IPS-18a (cell line): ENCODE results near the gene JRKL.
"Not testable (repeated sequence)": the region's sequence is repeated elsewhere in the genome, so short reads cannot be mapped to it uniquely, and the experiment has no call there.

Experiments used
- H3K27ac ChIP-seq: one replicate; pipeline ENCODE4 v1.5.1; 2013; ENCODE audit warnings: low read length
- H3K27me3 ChIP-seq: one replicate; pipeline ENCODE4 v1.6.1; 2013; ENCODE audit warnings: mild to moderate bottlenecking, low read length; ENCODE audit not compliant: control insufficient read depth, insufficient read depth
- H3K36me3 ChIP-seq: one replicate; pipeline ENCODE4 v1.6.1; 2013; ENCODE audit warnings: low read depth, low read length; ENCODE audit not compliant: control insufficient read depth
- H3K4me1 ChIP-seq: one replicate; pipeline ENCODE4 v1.6.1; 2013; ENCODE audit warnings: low read depth, low read length; ENCODE audit not compliant: control insufficient read depth
- H3K4me3 ChIP-seq: one replicate; pipeline ENCODE4 v1.5.1; 2013; ENCODE audit warnings: low read length
- H3K9ac ChIP-seq: one replicate; pipeline ENCODE4 v1.6.1; 2013; ENCODE audit warnings: mild to moderate bottlenecking, low read length, moderate library complexity
- H3K9me3 ChIP-seq: one replicate; pipeline ENCODE4 v1.6.1; 2013; ENCODE audit warnings: low read depth, low read length; ENCODE audit not compliant: control insufficient read depth

The JRKL gene

DNA sequence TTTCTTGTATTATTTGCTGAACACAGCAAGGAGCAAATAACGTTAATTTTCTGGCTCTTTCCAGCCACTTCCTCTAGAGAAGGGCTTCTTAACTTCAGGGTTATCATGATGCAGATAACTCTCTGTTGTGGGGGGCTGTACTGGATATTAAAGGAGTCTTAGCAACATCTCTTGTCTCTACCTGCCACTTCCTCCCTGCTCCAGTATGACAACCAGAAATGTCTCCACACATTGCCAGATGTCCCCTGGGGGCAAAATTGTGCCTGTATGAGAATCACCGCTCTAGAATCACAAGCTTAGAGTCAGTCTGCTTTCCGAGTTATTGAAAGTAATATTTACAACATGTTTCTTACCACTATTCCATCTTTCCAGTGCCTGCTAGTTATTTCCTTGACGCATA is 6.8 kb downstream of the JRKL start:
- no peaks in the 10 kb centered on the region for H3K36me3 ChIP-seq
- no peaks in the 10 kb centered on the region for H3K27me3 ChIP-seq
- no peak overlapping the region for H3K9ac ChIP-seq
- no peaks in the 10 kb centered on the region for H3K4me1 ChIP-seq
- no peak overlapping the region for H3K27ac ChIP-seq
- no peak overlapping the region for H3K4me3 ChIP-seq
- H3K9me3 ChIP-seq, result no peaks in the 10 kb centered on the region

DNA sequence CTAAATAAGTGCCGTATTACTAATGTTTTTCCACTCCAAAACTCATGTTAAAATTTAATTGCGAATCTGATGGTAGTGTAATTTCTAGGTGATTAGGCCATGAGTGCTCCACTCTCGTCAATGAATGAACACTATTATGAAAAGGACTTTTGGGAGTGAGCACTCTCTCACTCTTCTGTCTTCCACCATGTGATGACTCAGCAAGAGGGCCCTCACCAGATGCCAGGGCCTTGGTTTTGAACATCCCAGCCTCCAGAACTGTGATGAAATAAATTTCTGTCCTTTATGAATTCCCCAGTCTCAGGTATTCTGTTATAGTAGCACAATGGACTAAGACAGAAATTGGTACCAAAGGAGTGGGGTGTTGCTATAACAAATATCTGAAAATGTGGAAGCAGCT is 8.1 kb downstream of the JRKL start:
- no peaks in the 10 kb centered on the region for H3K36me3 ChIP-seq
- H3K27me3 ChIP-seq, result no peaks in the 10 kb centered on the region
- H3K9me3 ChIP-seq, result no peaks in the 10 kb centered on the region
- no peak overlapping the region for H3K9ac ChIP-seq
- H3K27ac ChIP-seq, result no peak overlapping the region
- H3K4me3 ChIP-seq, result no peak overlapping the region
- no peaks in the 10 kb centered on the region for H3K4me1 ChIP-seq

- H3K4me1 ChIP-seq, result no peaks in the 10 kb centered on the region
- H3K9ac ChIP-seq, result no peak overlapping the region
- no peak overlapping the region for H3K27ac ChIP-seq
- no peaks in the 10 kb centered on the region for H3K36me3 ChIP-seq
- no peaks in the 10 kb centered on the region for H3K9me3 ChIP-seq
- no peak overlapping the region for H3K4me3 ChIP-seq
- no peaks in the 10 kb centered on the region for H3K27me3 ChIP-seq
Measured at GRCh38 chr11:96400697-96401096, 10.9 kb downstream of the JRKL start.

- H3K9ac ChIP-seq, result peak overlapping the region; percentile 50
- not testable (repeated sequence) for H3K9me3 ChIP-seq, H3K27me3 ChIP-seq, H3K4me1 ChIP-seq, H3K27ac ChIP-seq, H3K36me3 ChIP-seq
- peak overlapping the region; percentile 47 for H3K4me3 ChIP-seq
Measured at GRCh38 chr11:96411412-96411811, 21.6 kb downstream of the JRKL start.

GRCh38 chr11:96412761-96413381 is 23.1 kb downstream of the JRKL start:
- Histone ChIP-seq H3K9ac (no peak overlapping the region), H3K27me3 (no peaks in the 10 kb centered on the region), H3K36me3 (no peaks in the 10 kb centered on the region), H3K4me3 (no peak overlapping the region), H3K27ac (no peak overlapping the region), H3K9me3 (peaks cover 4% of the 10 kb centered on the region), H3K4me1 (no peaks in the 10 kb centered on the region)

DNA sequence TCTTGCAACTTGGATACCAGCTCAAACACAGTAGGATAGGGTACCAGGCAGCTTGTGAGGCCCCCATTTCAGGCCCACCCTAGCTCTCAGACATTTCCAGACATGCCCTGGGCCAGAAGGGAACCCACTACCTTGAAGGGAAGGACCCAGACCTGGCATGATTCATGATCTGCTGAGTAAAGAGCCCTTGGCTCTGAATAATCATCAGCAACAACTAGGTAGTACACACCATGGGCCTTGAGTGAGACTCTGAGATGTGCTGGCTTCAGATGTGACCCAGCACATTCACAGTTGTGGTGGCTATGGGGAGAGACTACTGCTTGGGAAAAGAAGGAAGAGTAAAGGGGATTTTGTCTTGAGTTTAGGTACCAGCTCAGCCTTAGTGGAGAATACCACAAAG is 23.6 kb downstream of the JRKL start:
- Histone ChIP-seq H3K4me1 (no peaks in the 10 kb centered on the region), H3K4me3 (no peak overlapping the region), H3K27ac (no peak overlapping the region), H3K9me3 (peaks cover 4% of the 10 kb centered on the region), H3K36me3 (no peaks in the 10 kb centered on the region), H3K27me3 (no peaks in the 10 kb centered on the region), H3K9ac (no peak overlapping the region)

DNA sequence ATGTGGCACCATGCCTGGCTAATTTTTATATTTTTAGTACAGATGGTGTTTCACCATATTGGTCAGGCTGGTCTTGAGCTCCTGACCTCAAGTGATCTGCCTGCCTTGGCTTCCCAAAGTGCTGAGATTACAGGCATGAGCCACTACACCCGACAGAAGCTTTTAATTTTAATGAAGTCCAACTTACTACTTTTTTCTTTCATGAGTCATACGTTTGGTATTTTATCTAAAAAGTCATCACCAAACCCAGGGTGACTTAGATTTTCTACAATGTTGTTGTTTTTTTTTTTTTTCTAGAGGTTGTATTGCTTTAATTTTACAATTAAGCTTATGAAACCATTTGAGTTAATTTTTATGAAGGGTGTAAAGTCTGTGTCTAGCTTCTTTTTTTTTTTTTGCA is 34.9 kb downstream of the JRKL start:
- Histone ChIP-seq H3K27ac (no peak overlapping the region), H3K4me1 (peaks cover 6% of the 10 kb centered on the region), H3K27me3 (no peaks in the 10 kb centered on the region), H3K4me3 (no peak overlapping the region), H3K36me3 (no peaks in the 10 kb centered on the region), H3K9ac (no peak overlapping the region), H3K9me3 (no peaks in the 10 kb centered on the region)

- Histone ChIP-seq H3K27ac (no peak overlapping the region), H3K9ac (no peak overlapping the region), H3K4me3 (no peak overlapping the region), H3K9me3 (no peaks in the 10 kb centered on the region), H3K27me3 (no peaks in the 10 kb centered on the region), H3K4me1 (peaks cover 6% of the 10 kb centered on the region), H3K36me3 (no peaks in the 10 kb centered on the region)
Measured at GRCh38 chr11:96430668-96431067, 40.9 kb downstream of the JRKL start.

- H3K27me3 ChIP-seq, H3K4me1 ChIP-seq: not testable (repeated sequence)
Measured at GRCh38 chr11:96432654-96433053, 42.8 kb downstream of the JRKL start.

More at GRCh38 chr11:96432654-96433053, 42.8 kb downstream of the JRKL start:
- H3K9me3 ChIP-seq, H3K9ac ChIP-seq, H3K4me3 ChIP-seq, H3K27ac ChIP-seq, H3K36me3 ChIP-seq: not testable (repeated sequence)
